Caco-2 (cell line): ENCODE data around the gene TRIM54. TPM values are rescaled to one million over a fixed set of nuclear protein-coding genes. Genes with fewer than 3 reads are reported as not detected.
"Not testable (repeated sequence)": the region's sequence is repeated elsewhere in the genome, so short reads cannot be mapped to it uniquely, and the experiment has no call there.

ENCODE experiments used
- BruUV-seq: library from RNA; stranded (reverse); fragments of 400-500 nt; replicated peaks from 2 replicates; lab custom pipeline; 2021; lab: Mats Ljungman, UMichigan
- CTCF ChIA-PET: fragments of 300-600 bp; sonication (Branson Sonifier 250); formaldehyde crosslinking; loops from one replicate; lab custom pipeline; 2022; ENCODE audit warnings: antibody characterized with exemption; lab: Charles Lee
- POLR2A ChIA-PET: fragments of 300-600 bp; sonication (Branson Sonifier 250); formaldehyde crosslinking; loops from one replicate; lab custom pipeline; 2022; ENCODE audit warnings: antibody characterized with exemption; lab: Charles Lee
- DNase-seq, 2 experiments: peaks; one replicate each; pipeline versions ENCODE4 v3.0.0 to v3.0.0-alpha.2; 2020 to 2022
- H3K27me3 ChIP-seq: replicated peaks from 2 replicates; pipeline ENCODE4 v1.6.0; 2011; ENCODE audit warnings: low read length; ENCODE audit not compliant: control insufficient read depth, insufficient read depth
- H3K36me3 ChIP-seq: 2 replicates; pipeline ENCODE4 v1.5.1; 2011; ENCODE audit warnings: low read length; ENCODE audit not compliant: control insufficient read depth, insufficient read depth
- H3K4me1 ChIP-seq: fragments of 250-450 bp; sonication (Bioruptor Pico); 2 replicates; pipeline ENCODE4 v1.5.1; 2020; ENCODE audit warnings: mild to moderate bottlenecking
- H3K4me3 ChIP-seq: 2 replicates; pipeline ENCODE4 v1.5.1; 2011; ENCODE audit warnings: low read depth, mild to moderate bottlenecking, control low read depth, low read length
- H3K9me3 ChIP-seq: fragments of 250-450 bp; sonication (Bioruptor Pico); 2 replicates; pipeline ENCODE4 v1.5.1; 2020; ENCODE audit warnings: mild to moderate bottlenecking, moderate library complexity
- H3K27ac Mint-ChIP-seq: one replicate; pipeline ENCODE4 v1.8.0; 2022; ENCODE audit warnings: mixed read lengths; ENCODE audit not compliant: unreplicated experiment
- H3K27me3 Mint-ChIP-seq: one replicate; pipeline ENCODE4 v1.8.0; 2022; ENCODE audit warnings: mixed read lengths; ENCODE audit not compliant: insufficient read depth, unreplicated experiment
- H3K36me3 Mint-ChIP-seq: one replicate; pipeline ENCODE4 v1.8.0; 2022; ENCODE audit warnings: mild to moderate bottlenecking, mixed read lengths; ENCODE audit not compliant: insufficient read depth, unreplicated experiment
- H3K4me1 Mint-ChIP-seq: one replicate; pipeline ENCODE4 v1.8.0; 2022; ENCODE audit warnings: low read depth, mixed read lengths; ENCODE audit not compliant: unreplicated experiment
- H3K4me3 Mint-ChIP-seq: one replicate; pipeline ENCODE4 v1.8.0; 2022; ENCODE audit warnings: mild to moderate bottlenecking, moderate library complexity, mixed read lengths; ENCODE audit not compliant: unreplicated experiment
- H3K9me3 Mint-ChIP-seq: one replicate; pipeline ENCODE4 v1.8.0; 2022; ENCODE audit warnings: mixed read lengths; ENCODE audit not compliant: unreplicated experiment
- CTCF ChIP-seq, 2 experiments: fragments of 200-600 bp in 1 of 2; IDR thresholded peaks; 1 replicate in 1 of 2; 2 replicates in 1 of 2; pipeline versions ENCODE4 v1.5.1 to v1.8.0; 2011 to 2022; ENCODE audit warnings: antibody characterized with exemption in 1 of 2, control low read depth in 1 of 2, inconsistent platforms in 1 of 2, low read depth in 1 of 2, low read length in 1 of 2, mild to moderate bottlenecking in 1 of 2, moderate library complexity in 1 of 2; ENCODE audit not compliant: insufficient read depth in 1 of 2, severe bottlenecking in 1 of 2, unreplicated experiment in 1 of 2
- intact Hi-C: fragments of 100-400 bp; cut with micrococcal nuclease; formaldehyde crosslinking; loops from one replicate; pipeline ENCODE4 v1.10.0; 2022; ENCODE audit not compliant: unreplicated experiment
- total RNA-seq: library from RNA; stranded (reverse); gene quantifications from 2 replicates; pipeline ENCODE4 v1.2.3, GENCODE V29; 2022

TRIM54 gene
- total RNA-seq, 1 experiment from 2014 or later: 0.25 TPM

GRCh38 chr2:27351802-27352598, 69.8 kb downstream of the TRIM54 start:
- H3K9me3 Mint-ChIP-seq: no peaks in the 10 kb centered on the region
- no peaks in the 10 kb centered on the region for H3K36me3 ChIP-seq
- H3K9me3 ChIP-seq: no peaks in the 10 kb centered on the region
- no peak overlapping the region for H3K4me3 ChIP-seq
- ChIA-PET POLR2A (interaction anchor here (0.6 kb wide), 1 partner anchor 1446 kb away, joined by 4 read pairs; no protein-coding TSS in a partner anchor), CTCF (interaction anchor here (0.6 to 0.8 kb wide), 2 partner anchors 17 to 75 kb away, joined by 3 to 6 read pairs; no protein-coding TSS in a partner anchor)
- intact Hi-C loops: no loop called here
- DNase-seq: no peak
- no peak for TF ChIP-seq CTCF (IDR thresholded peaks at IDR 0.05; ENCODE audit: insufficient read depth in 1 of 2, low read depth in 1 of 2, low read length in 1 of 2, severe bottlenecking in 1 of 2, unreplicated experiment in 1 of 2)
- H3K4me1 Mint-ChIP-seq: peaks cover 8% of the 10 kb centered on the region
- no TSS peak for BruUV-seq
- no peak overlapping the region for H3K4me3 Mint-ChIP-seq
- H3K27me3 ChIP-seq: no peaks in the 10 kb centered on the region
- H3K27me3 Mint-ChIP-seq: no peaks in the 10 kb centered on the region
- H3K4me1 ChIP-seq: peaks cover 24% of the 10 kb centered on the region
- peaks cover 32% of the 10 kb centered on the region for H3K36me3 Mint-ChIP-seq
- no peak overlapping the region for H3K27ac Mint-ChIP-seq

GRCh38 chr2:27353386-27353761, 71.1 kb downstream of the TRIM54 start:
- H3K27me3 Mint-ChIP-seq, H3K27ac Mint-ChIP-seq, BruUV-seq, H3K9me3 ChIP-seq, DNase-seq, H3K4me3 ChIP-seq, H3K9me3 Mint-ChIP-seq, H3K4me1 Mint-ChIP-seq, H3K36me3 ChIP-seq, H3K27me3 ChIP-seq, intact Hi-C loops: not testable (repeated sequence)
- Mint-ChIP-seq H3K4me3 (peak overlapping the region; percentile 22), H3K36me3 (peaks cover 29% of the 10 kb centered on the region)
- ChIA-PET POLR2A (interaction anchor here (0.6 to 1.0 kb wide), 3 partner anchors 10 to 37 kb away, joined by 3 read pairs; partner anchors contain the start of gene ZNF513), CTCF (interaction anchor here (0.6 to 1.5 kb wide), 4 partner anchors 10 to 88 kb away, joined by 3 to 6 read pairs (median 4); no protein-coding TSS in a partner anchor)
- H3K4me1 ChIP-seq: peaks cover 24% of the 10 kb centered on the region

GRCh38 chr2:27353762-27354596, 71.8 kb downstream of the TRIM54 start:
- no peak overlapping the region for H3K27ac Mint-ChIP-seq
- no peak for TF ChIP-seq CTCF (IDR thresholded peaks at IDR 0.05; ENCODE audit: insufficient read depth in 1 of 2, low read depth in 1 of 2, low read length in 1 of 2, severe bottlenecking in 1 of 2, unreplicated experiment in 1 of 2)
- intact Hi-C loops: no loop called here
- Histone ChIP-seq H3K27me3 (no peaks in the 10 kb centered on the region), H3K4me3 (no peak overlapping the region), H3K4me1 (peaks cover 24% of the 10 kb centered on the region), H3K9me3 (no peaks in the 10 kb centered on the region), H3K36me3 (no peaks in the 10 kb centered on the region)
- peak in 1 of 2 experiments; percentile 44 for DNase-seq
- H3K27me3 Mint-ChIP-seq: no peaks in the 10 kb centered on the region
- no peaks in the 10 kb centered on the region for H3K9me3 Mint-ChIP-seq
- BruUV-seq: no TSS peak
- CTCF ChIA-PET: interaction anchor here (0.7 to 1.5 kb wide), 3 partner anchors 16 to 88 kb away, joined by 3 to 6 read pairs (median 5); no protein-coding TSS in a partner anchor
- peaks cover 8% of the 10 kb centered on the region for H3K4me1 Mint-ChIP-seq
- H3K36me3 Mint-ChIP-seq: peaks cover 33% of the 10 kb centered on the region
- H3K4me3 Mint-ChIP-seq: peak overlapping the region; percentile 44
- POLR2A ChIA-PET: interaction anchor here (0.6 to 1.0 kb wide), 4 partner anchors 10 to 75 kb away, joined by 3 to 4 read pairs (median 3); partner anchors contain the start of gene ZNF513
